ENCODE data around the gene IFT22. TPM values are rescaled to one million over a fixed set of nuclear protein-coding genes. Genes with fewer than 3 reads are reported as not detected.
"Not testable (repeated sequence)": the region's sequence is repeated elsewhere in the genome, so short reads cannot be mapped to it uniquely, and the experiment has no call there.

The IFT22 gene
- total RNA-seq, 2 donors from 2014 or later, result 39.0 to 44.0 TPM

- no peaks in the 10 kb centered on the region for H3K36me3 Mint-ChIP-seq (ENCODE audit: low read depth)
- H3K36me3 ChIP-seq (ENCODE audit: control insufficient read depth, insufficient read depth, low read length), result no peaks in the 10 kb centered on the region
- 95 to 98% methylated on average over 4 to 5 of the region's 5 CpGs for WGBS, 2 experiments (ENCODE audit: insufficient coverage in 1 of 2, insufficient read length in 1 of 2)
Observed at GRCh38 chr7:101271021-101271420, 50.6 kb downstream of the IFT22 start.

GRCh38 chr7:101269664-101270063 is 51.9 kb downstream of the IFT22 start:
- Mint-ChIP-seq H3K36me3 (ENCODE audit: low read depth) (no peaks in the 10 kb centered on the region), H3K4me3 (no peak overlapping the region), H3K27me3 (ENCODE audit: insufficient read depth) (no peaks in the 10 kb centered on the region), H3K4me1 (no peaks in the 10 kb centered on the region), H3K27ac (no peak overlapping the region), H3K9me3 (peaks cover 3% of the 10 kb centered on the region)
- H3K4me1 ChIP-seq (ENCODE audit: control insufficient read depth, insufficient read depth, low read length), result no peaks in the 10 kb centered on the region
- no peaks in the 10 kb centered on the region for H3K36me3 ChIP-seq (ENCODE audit: control insufficient read depth, insufficient read depth, low read length)
- no peaks in the 10 kb centered on the region for H3K27me3 ChIP-seq (ENCODE audit: control insufficient read depth, insufficient read depth, low read length, poor library complexity, severe bottlenecking)
- DNase-seq, result no peak
- no peak overlapping the region for H3K4me3 ChIP-seq (ENCODE audit: low read length)
- 94 to 97% methylated on average over 18 to 21 of the region's 21 CpGs for WGBS, 2 experiments (ENCODE audit: insufficient coverage in 1 of 2, insufficient read length in 1 of 2)
- H3K9ac ChIP-seq (ENCODE audit: extremely low read depth, low read length, poor library complexity, severe bottlenecking), result no peak overlapping the region
- no peak for TF ChIP-seq CTCF (conservative IDR thresholded peaks at IDR 0.05)
- H3K9me3 ChIP-seq (ENCODE audit: control insufficient read depth, low read length), result no peaks in the 10 kb centered on the region
- H3K27ac ChIP-seq (ENCODE audit: low read depth, low read length), result no peak overlapping the region

More at GRCh38 chr7:101271021-101271420, 50.6 kb downstream of the IFT22 start:
- Mint-ChIP-seq H3K27me3 (ENCODE audit: insufficient read depth) (no peaks in the 10 kb centered on the region), H3K27ac (no peak overlapping the region), H3K4me3 (no peak overlapping the region), H3K4me1 (no peaks in the 10 kb centered on the region), H3K9me3 (peaks cover 3% of the 10 kb centered on the region)
- H3K4me1 ChIP-seq (ENCODE audit: control insufficient read depth, insufficient read depth, low read length), result no peaks in the 10 kb centered on the region
- H3K4me3 ChIP-seq (ENCODE audit: low read length), result no peak overlapping the region
- TF ChIP-seq CTCF (conservative IDR thresholded peaks at IDR 0.05), result no peak
- H3K9ac ChIP-seq (ENCODE audit: extremely low read depth, low read length, poor library complexity, severe bottlenecking), result no peak overlapping the region
- no peak overlapping the region for H3K27ac ChIP-seq (ENCODE audit: low read depth, low read length)
- no peaks in the 10 kb centered on the region for H3K9me3 ChIP-seq (ENCODE audit: control insufficient read depth, low read length)
- DNase-seq, result no peak
- H3K27me3 ChIP-seq (ENCODE audit: control insufficient read depth, insufficient read depth, low read length, poor library complexity, severe bottlenecking), result no peaks in the 10 kb centered on the region

- H3K36me3 Mint-ChIP-seq (ENCODE audit: low read depth), result no peaks in the 10 kb centered on the region
- no peak for DNase-seq
- H3K27ac Mint-ChIP-seq, result no peak overlapping the region
- H3K27me3 ChIP-seq (ENCODE audit: control insufficient read depth, insufficient read depth, low read length, poor library complexity, severe bottlenecking), result no peaks in the 10 kb centered on the region
- H3K27ac ChIP-seq (ENCODE audit: low read depth, low read length), result no peak overlapping the region
- H3K4me1 Mint-ChIP-seq, result no peaks in the 10 kb centered on the region
- no peak for TF ChIP-seq CTCF (conservative IDR thresholded peaks at IDR 0.05)
- no peaks in the 10 kb centered on the region for H3K4me1 ChIP-seq (ENCODE audit: control insufficient read depth, insufficient read depth, low read length)
- H3K27me3 Mint-ChIP-seq (ENCODE audit: insufficient read depth), result peaks cover 7% of the 10 kb centered on the region
- WGBS, 2 experiments (ENCODE audit: insufficient coverage in 1 of 2, insufficient read length in 1 of 2), result 89 to 96% methylated on average over 14 to 17 of the region's 17 CpGs
- no peaks in the 10 kb centered on the region for H3K9me3 ChIP-seq (ENCODE audit: control insufficient read depth, low read length)
- H3K36me3 ChIP-seq (ENCODE audit: control insufficient read depth, insufficient read depth, low read length), result no peaks in the 10 kb centered on the region
- H3K9ac ChIP-seq (ENCODE audit: extremely low read depth, low read length, poor library complexity, severe bottlenecking), result no peak overlapping the region
- no peak overlapping the region for H3K4me3 Mint-ChIP-seq
- H3K9me3 Mint-ChIP-seq, result peaks cover 3% of the 10 kb centered on the region
- no peak overlapping the region for H3K4me3 ChIP-seq (ENCODE audit: low read length)
Observed at GRCh38 chr7:101265622-101266516, 55.7 kb downstream of the IFT22 start.

GRCh38 chr7:101264102-101264706 is 57.4 kb downstream of the IFT22 start:
- not testable (repeated sequence) for H3K4me1 ChIP-seq (ENCODE audit: control insufficient read depth, insufficient read depth, low read length); H3K9me3 ChIP-seq (ENCODE audit: control insufficient read depth, low read length); H3K36me3 Mint-ChIP-seq (ENCODE audit: low read depth); DNase-seq; H3K27me3 ChIP-seq (ENCODE audit: control insufficient read depth, insufficient read depth, low read length, poor library complexity, severe bottlenecking); H3K4me3 ChIP-seq (ENCODE audit: low read length); H3K27me3 Mint-ChIP-seq (ENCODE audit: insufficient read depth); H3K9ac ChIP-seq (ENCODE audit: extremely low read depth, low read length, poor library complexity, severe bottlenecking); H3K9me3 Mint-ChIP-seq; H3K27ac Mint-ChIP-seq; H3K36me3 ChIP-seq (ENCODE audit: control insufficient read depth, insufficient read depth, low read length); H3K4me1 Mint-ChIP-seq; H3K4me3 Mint-ChIP-seq; H3K27ac ChIP-seq (ENCODE audit: low read depth, low read length)
- WGBS, 2 experiments (ENCODE audit: insufficient coverage in 1 of 2, insufficient read length in 1 of 2), result 85 to 95% methylated on average over 3 to 6 of the region's 6 CpGs
